K562 (cell line): ENCODE data around the gene CEP57. TPM values are rescaled to one million over a fixed set of nuclear protein-coding genes. Genes with fewer than 3 reads are reported as not detected.

Experiments used
- ATAC-seq: fragments of 200-7000 bp; cut with Tn5 transposase; 3 replicates; pipeline ENCODE4 v1.9.1; 2020; ENCODE audit warnings: moderate library complexity
- BruUV-seq: library from RNA; stranded (reverse); fragments of 400-500 nt; replicated peaks from 2 replicates; lab custom pipeline; 2021; lab: Mats Ljungman, UMichigan
- CTCF ChIA-PET: fragments of 300-600 bp; formaldehyde crosslinking; extraction: SDS; loops from one replicate; lab custom pipeline; 2021; ENCODE audit warnings: low intra/inter-chr PET ratio; lab: Yijun Ruan, JAX
- POLR2A ChIA-PET: fragments of 300-600, 350-650 bp; sonication (Branson Sonifier 250); formaldehyde crosslinking; extraction: SDS; loops from one replicate; lab custom pipeline; 2021; ENCODE audit warnings: antibody characterized with exemption, inconsistent platforms; lab: Yijun Ruan, JAX
- DNase-seq, 4 experiments: peaks; one replicate each; pipeline versions ENCODE4 v3.0.0 to v3.0.0-alpha.2; 2011 to 2018; ENCODE audit warnings: low spot score in 3 of 4, mixed read lengths in 3 of 4; ENCODE audit errors: extremely low read depth in 1 of 4
- FAIRE-seq: peaks from 2 replicates; lab custom pipeline; 2011; peaks lifted over from hg19 to GRCh38; lab: Jason Lieb, UNC
- H2AFZ ChIP-seq: 2 replicates; pipeline ENCODE4 v1.6.0; 2011; ENCODE audit warnings: low read depth, low read length, control low read depth, inconsistent platforms
- H3K27ac ChIP-seq: fragments of 200-600 bp; 3 replicates; pipeline ENCODE4 v1.8.0; 2011; ENCODE audit warnings: low read depth, mild to moderate bottlenecking, control low read depth, inconsistent platforms, low read length, moderate library complexity, mixed read lengths; ENCODE audit errors: extremely low read depth
- H3K27me3 ChIP-seq, 2 experiments: fragments of 300-600 bp in 1 of 2; 2 replicates in 1 of 2; 3 replicates in 1 of 2; pipeline versions ENCODE4 v1.6.0 to v1.8.0; 2011; ENCODE audit warnings: inconsistent platforms in 2 of 2, low read length in 2 of 2, mild to moderate bottlenecking in 1 of 2, mixed read lengths in 1 of 2, moderate library complexity in 1 of 2; ENCODE audit not compliant: control insufficient read depth in 2 of 2, insufficient read depth in 2 of 2
- H3K36me3 ChIP-seq: fragments of 300-600 bp; 3 replicates; pipeline ENCODE4 v1.8.0; 2011; ENCODE audit warnings: mild to moderate bottlenecking, low read length, inconsistent platforms; ENCODE audit not compliant: control insufficient read depth, insufficient read depth
- H3K4me1 ChIP-seq, 2 experiments: fragments of 200-600 bp in 1 of 2; replicated peaks in 1 of 2; 2 replicates in 1 of 2; 3 replicates in 1 of 2; pipeline versions ENCODE4 v1.5.1 to v1.8.0; 2011; ENCODE audit warnings: inconsistent platforms in 2 of 2, low read length in 2 of 2, mild to moderate bottlenecking in 1 of 2, mixed read lengths in 1 of 2, moderate library complexity in 1 of 2; ENCODE audit not compliant: control insufficient read depth in 2 of 2, insufficient read depth in 2 of 2
- H3K4me2 ChIP-seq: 2 replicates; pipeline ENCODE4 v1.6.1; 2011; ENCODE audit warnings: low read length, control low read depth, inconsistent platforms, mixed read lengths; ENCODE audit not compliant: insufficient read depth
- H3K4me3 ChIP-seq: fragments of 200-600 bp; sonication (generic), shearing (Covaris generic); 2 replicates; pipeline ENCODE4 v1.5.1; 2016; ENCODE audit warnings: control low read depth, inconsistent platforms
- H3K79me2 ChIP-seq: fragments of 200-600 bp; 3 replicates; pipeline ENCODE4 v1.8.0; 2011; ENCODE audit warnings: low read length, inconsistent platforms; ENCODE audit not compliant: control insufficient read depth, insufficient read depth
- H3K9ac ChIP-seq, 2 experiments: 2 replicates each; pipeline versions ENCODE4 v1.6.0 to v1.6.1; 2011; ENCODE audit warnings: low read depth in 2 of 2, low read length in 2 of 2, control low read depth in 1 of 2, inconsistent platforms in 1 of 2, mild to moderate bottlenecking in 1 of 2, mixed read lengths in 1 of 2; ENCODE audit not compliant: insufficient read depth in 1 of 2
- H3K9me1 ChIP-seq: one replicate; pipeline ENCODE4 v1.6.0; 2011; ENCODE audit warnings: inconsistent platforms, mild to moderate bottlenecking, low read length, moderate library complexity; ENCODE audit not compliant: control insufficient read depth, insufficient read depth
- H3K9me3 ChIP-seq: replicated peaks from 2 replicates; pipeline ENCODE4 v1.5.1; 2011; ENCODE audit warnings: low read depth, low read length, inconsistent platforms; ENCODE audit not compliant: control insufficient read depth, insufficient read depth
- H4K20me1 ChIP-seq: replicated peaks from 2 replicates; pipeline ENCODE4 v1.6.1; 2011; ENCODE audit warnings: low read length, inconsistent platforms, mixed read lengths; ENCODE audit not compliant: control insufficient read depth, insufficient read depth
- CBFA2T3 ChIP-seq: fragments of 450-650 bp; IDR thresholded peaks from 2 replicates; pipeline ENCODE4 v1.6.1; 2017
- DMBX1 ChIP-seq: fragments of 250-450 bp; sonication (Bioruptor Pico); IDR thresholded peaks from 2 replicates; pipeline ENCODE4 v1.8.0; 2022; ENCODE audit warnings: inconsistent platforms, mild to moderate bottlenecking, moderate library complexity, borderline replicate concordance
- KAT2B ChIP-seq: IDR thresholded peaks from one replicate; pipeline ENCODE4 v1.6.1; 2012; ENCODE audit warnings: low read depth, mild to moderate bottlenecking, control low read depth, inconsistent platforms, low read length, moderate library complexity
- KDM1A ChIP-seq, 2 experiments: fragments of 450-650 bp; IDR thresholded peaks; 2 replicates each; pipeline ENCODE4 v1.6.1; 2016; ENCODE audit warnings: mild to moderate bottlenecking in 2 of 2
- PHF21A ChIP-seq: fragments of 450-650 bp; IDR thresholded peaks from 2 replicates; pipeline ENCODE4 v1.6.1; 2017; ENCODE audit warnings: low read depth, borderline replicate concordance
- SPI1 ChIP-seq: IDR thresholded peaks from 2 replicates; pipeline ENCODE4 v1.6.1; 2011; ENCODE audit warnings: low read depth, low read length, control low read depth, borderline replicate concordance
- TARDBP ChIP-seq: fragments of 450-650 bp; IDR thresholded peaks from 2 replicates; pipeline ENCODE4 v1.6.1; 2016
- TBP ChIP-seq: optimal IDR thresholded peaks from 2 replicates; pipeline ENCODE3; 2011; ENCODE audit warnings: low read depth, low read length, improper control_type of control experiment
- ZEB2 ChIP-seq: fragments of 450-650 bp; IDR thresholded peaks from 2 replicates; pipeline ENCODE4 v1.6.1; 2016
- ZNF12 ChIP-seq: sonication (generic); formaldehyde crosslinking; IDR thresholded peaks from 2 replicates; pipeline ENCODE4 v1.4.0; 2020; ENCODE audit warnings: mild to moderate bottlenecking, missing genetic modification reagents
- ZNF212 ChIP-seq: fragments of 450-650 bp; formaldehyde crosslinking; IDR thresholded peaks from 2 replicates; pipeline ENCODE4 v1.4.0; 2020; ENCODE audit warnings: mild to moderate bottlenecking
- ZNF232 ChIP-seq: sonication (generic); formaldehyde crosslinking; IDR thresholded peaks from 2 replicates; pipeline ENCODE4 v1.8.0; 2022; ENCODE audit warnings: mild to moderate bottlenecking, missing genetic modification reagents
- ZNF274 ChIP-seq: IDR thresholded peaks from 2 replicates; pipeline ENCODE4 v1.6.1; 2011; ENCODE audit warnings: low read depth, mild to moderate bottlenecking, low read length, moderate library complexity, borderline replicate concordance
- ZNF584 ChIP-seq: fragments of 200-800 bp; sonication (Bioruptor generic); IDR thresholded peaks from 2 replicates; pipeline ENCODE4 v1.6.1; 2016; ENCODE audit warnings: low read depth, mild to moderate bottlenecking, missing genetic modification characterization, missing compliant biosample characterization
- in situ Hi-C: fragments of 300-500 bp; cut with MboI; formaldehyde crosslinking; loops from 4 replicates; pipeline ENCODE4 v1.15.0; 2018; ENCODE audit warnings: inconsistent platforms, mixed read lengths
- intact Hi-C: fragments of 100-400 bp; cut with micrococcal nuclease; formaldehyde crosslinking; loops from 2 replicates; pipeline ENCODE4 v1.14.2; 2022
- polyA plus RNA-seq, 8 experiments: library from polyadenylated mRNA; depleted of rRNA in 4 of 8; stranded (reverse) in 5 of 8; unstranded in 3 of 8; fragments of >200 nt; fragmentation: Nextera tagmentation in 2 of 8; fragmentation: Illumina TruSeq in 1 of 8; extraction: Ambion mirVana in 2 of 8; extraction: Trizol in 1 of 8; gene quantifications; 2 replicates each; pipeline versions ENCODE4 v1.2.1 to v1.2.3, GENCODE V29; 2011 to 2014; ENCODE audit warnings: inconsistent platforms in 1 of 8, missing spikeins in 1 of 8
- total RNA-seq, 7 experiments: library from RNA; depleted of rRNA in 6 of 7; stranded (reverse); fragments of >200 nt in 6 of 7; fragmentation: Illumina TruSeq in 2 of 7; extraction: Trizol in 2 of 7; gene quantifications; 2 replicates each; pipeline versions ENCODE4 v1.2.1 to v1.2.3, GENCODE V29; 2011 to 2021; ENCODE audit warnings: low replicate concordance in 1 of 7
- TF ChIP-seq, protein P1 (sequence below): fragments of 250-450 bp; sonication (Bioruptor Pico); IDR thresholded peaks from 2 replicates; pipeline ENCODE4 v1.9.0; 2021; ENCODE audit warnings: mild to moderate bottlenecking

Gene CEP57
- total and polyA plus RNA-seq, 9 of the 15 experiments (the other 6 are each of a cell fraction or from before 2014, with no cell fraction given) = 25.1 to 88.1 (median 65.2) TPM

DNA sequence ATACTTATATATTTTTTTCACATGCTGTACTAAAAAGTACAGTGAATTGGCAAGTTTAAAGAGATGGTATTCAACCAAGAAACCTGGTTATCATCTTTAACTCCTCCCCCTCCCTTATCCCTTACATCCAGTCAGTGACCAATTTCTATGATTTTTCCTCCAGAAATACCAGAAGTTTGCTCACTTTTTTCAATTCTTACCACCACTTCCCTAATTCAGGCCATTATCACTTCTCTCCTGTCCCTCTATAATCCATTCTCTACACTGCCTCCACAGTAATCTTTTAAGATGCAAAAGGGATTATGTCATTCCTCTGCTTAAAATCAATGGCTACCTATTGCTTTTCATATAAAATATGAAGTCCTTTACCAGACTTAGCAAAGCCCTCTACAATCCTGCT lies 62.8 kb downstream of the CEP57 start:
- DNase-seq (no peak), FAIRE-seq (no peak), ATAC-seq (no peak)
- Histone ChIP-seq H3K79me2 (no peaks in the 10 kb centered on the region), H2AFZ (no peak overlapping the region), H3K9ac (no peak overlapping the region), H3K9me3 (no peaks in the 10 kb centered on the region), H3K4me3 (no peak overlapping the region), H3K36me3 (peaks cover 26% of the 10 kb centered on the region; the same call in 2 of the 3 replicates), H3K4me2 (no peak overlapping the region), H3K9me1 (no peaks in the 10 kb centered on the region), H3K27me3 (no peaks in the 10 kb centered on the region), H3K4me1 (no peaks in the 10 kb centered on the region), H4K20me1 (no peaks in the 10 kb centered on the region), H3K27ac (no peak overlapping the region)
- in situ Hi-C loops (no loop called here), intact Hi-C loops (no loop called here)
- TF ChIP-seq, protein P1, sequence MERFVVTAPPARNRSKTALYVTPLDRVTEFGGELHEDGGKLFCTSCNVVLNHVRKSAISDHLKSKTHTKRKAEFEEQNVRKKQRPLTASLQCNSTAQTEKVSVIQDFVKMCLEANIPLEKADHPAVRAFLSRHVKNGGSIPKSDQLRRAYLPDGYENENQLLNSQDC (CRISPR knock-in tag) = no peak
- no peak for TF ChIP-seq KAT2B
- TF ChIP-seq SPI1 = peak; percentile 62; the same call in 1 of the 2 replicates
- TF ChIP-seq PHF21A = no peak
- no peak for TF ChIP-seq ZNF274
- TF ChIP-seq TARDBP = no peak
- TF ChIP-seq ZNF232 (CRISPR knock-in tag) = no peak
- TF ChIP-seq KDM1A (IDR thresholded peaks at IDR 0.05) = 0 out of 4 replicates have a peak, but pooled peaks of 1 of the 2 experiments have one; percentile 15
- peak; percentile 35; the same call in 1 of the 2 replicates for TF ChIP-seq CBFA2T3
- no peak for TF ChIP-seq ZEB2
- no peak for TF ChIP-seq ZNF212 (CRISPR knock-in tag)
- no peak for TF ChIP-seq DMBX1
- no peak for TF ChIP-seq TBP
- TF ChIP-seq ZNF584 = no peak
- TF ChIP-seq ZNF12 (CRISPR knock-in tag) = no peak
- ChIA-PET POLR2A (no interaction called here), CTCF (no interaction called here)
- no TSS peak for BruUV-seq
